Aorta (tissue), 5 donors: Measurements from ENCODE around the gene TSTD1. TPM values are rescaled to one million over a fixed set of nuclear protein-coding genes. Genes with fewer than 3 reads are reported as not detected.

Experiments
- ATAC-seq: fragments of 200-7000 bp; cut with Tn5 transposase; one replicate; pipeline ENCODE4 v1.9.1; 2022; ENCODE audit warnings: moderate library complexity; ENCODE audit not compliant: low FRiP score
- DNase-seq, 2 donors: peaks; one replicate each; pipeline ENCODE4 v3.0.0-alpha.2; 2020
- H3K27ac ChIP-seq, 2 donors: one replicate each; pipeline ENCODE4 v1.5.1; 2013; ENCODE audit warnings: low read length in 2 of 2, mild to moderate bottlenecking in 2 of 2, moderate library complexity in 2 of 2, control low read depth in 1 of 2, inconsistent platforms in 1 of 2, low read depth in 1 of 2
- H3K27me3 ChIP-seq, 2 donors: one replicate each; pipeline ENCODE4 v1.6.1; 2013; ENCODE audit warnings: control low read depth in 1 of 2, low read length in 1 of 2, mild to moderate bottlenecking in 1 of 2, moderate library complexity in 1 of 2; ENCODE audit not compliant: insufficient read depth in 2 of 2, control insufficient read depth in 1 of 2
- H3K36me3 ChIP-seq, 2 donors: one replicate each; pipeline ENCODE4 v1.6.1; 2013; ENCODE audit warnings: control low read depth in 1 of 2, low read length in 1 of 2, mild to moderate bottlenecking in 1 of 2; ENCODE audit not compliant: insufficient read depth in 2 of 2, control insufficient read depth in 1 of 2
- H3K4me1 ChIP-seq, 2 donors: one replicate each; pipeline ENCODE4 v1.6.1; 2013; ENCODE audit warnings: low read length in 2 of 2, control low read depth in 1 of 2, mild to moderate bottlenecking in 1 of 2, moderate library complexity in 1 of 2; ENCODE audit not compliant: insufficient read depth in 2 of 2, control insufficient read depth in 1 of 2
- H3K4me3 ChIP-seq, 2 donors: one replicate each; pipeline ENCODE4 v1.5.1; 2013; ENCODE audit warnings: low read length in 2 of 2, control low read depth in 1 of 2, mild to moderate bottlenecking in 1 of 2
- H3K9me3 ChIP-seq: one replicate; pipeline ENCODE4 v1.6.1; 2013; ENCODE audit warnings: mild to moderate bottlenecking, low read length; ENCODE audit not compliant: control insufficient read depth
- WGBS, 2 donors: extraction: QIAGEN DNeasy Blood & Tissue Kit; methylation state at CpG; one replicate each; pipeline ENCODE4 v1.1.7; 2013; 5-methylcytosine and 5-hydroxymethylcytosine counted together
- intact Hi-C, 2 donors: fragments of 100-400 bp; cut with DNase I; formaldehyde crosslinking; loops; one replicate each; pipeline versions ENCODE4 v1.14.2 to v1.15.0; 2022
- polyA plus RNA-seq, 2 donors: library from polyadenylated mRNA; stranded (reverse); fragments of 200-250 nt; gene quantifications; one replicate each; pipeline ENCODE4 v1.2.3, GENCODE V29; 2013
- total RNA-seq, 2 donors: library from RNA; stranded (reverse); fragmentation: NEBNext Ultra II Directional; extraction: Animal tissue kit (Norgen Biotek cat#: 25700); gene quantifications; one replicate each; pipeline ENCODE4 v1.2.1, GENCODE V29; 2021
- donor health status: healthy with polysubstance abuse.
- donor health status: Bipolar disorder and iron deficiency.
- donor health status: DM: no; HTN: no; CAD: no.
- donor health status: DM: no; HTN: no; CAD: no.
- donor health status: DM: yes; HTN: yes; CAD: no.

TSTD1 gene
- total and polyA plus RNA-seq, 4 donors: 9.1 to 31.9 (median 12.9) TPM

GRCh38 chr1:161054805-161055204, 16.0 kb upstream of the TSTD1 start:
- Histone ChIP-seq H3K9me3 (no peaks in the 10 kb centered on the region), H3K4me3 (no peak overlapping the region), H3K27ac (no peak overlapping the region), H3K4me1 (no peaks in the 10 kb centered on the region), H3K27me3 (no peaks in the 10 kb centered on the region), H3K36me3 (no peaks in the 10 kb centered on the region)
- peak in 1 of 2 donors; percentile 17 for DNase-seq
- 73 to 83% methylated on average over 7 of the region's 7 CpGs for WGBS, 2 donors
- no peak for ATAC-seq
- intact Hi-C loops: no loop called here

GRCh38 chr1:161054232-161054631, 15.5 kb upstream of the TSTD1 start:
- H3K27ac ChIP-seq: no peak overlapping the region
- DNase-seq (peak in 1 of 2 donors; percentile 35), ATAC-seq (no peak)
- no peaks in the 10 kb centered on the region for H3K9me3 ChIP-seq
- no peaks in the 10 kb centered on the region for H3K36me3 ChIP-seq
- WGBS, 2 donors: 70 to 81% methylated on average over 4 of the region's 4 CpGs
- no peaks in the 10 kb centered on the region for H3K4me1 ChIP-seq
- H3K4me3 ChIP-seq: no peak overlapping the region
- intact Hi-C loops: no loop called here
- no peaks in the 10 kb centered on the region for H3K27me3 ChIP-seq

GRCh38 chr1:161052899-161053298, 14.1 kb upstream of the TSTD1 start:
- H3K27me3 ChIP-seq: no peaks in the 10 kb centered on the region
- H3K4me1 ChIP-seq: no peaks in the 10 kb centered on the region
- no peak overlapping the region for H3K4me3 ChIP-seq
- WGBS, 2 donors: 55 to 71% methylated on average over 3 of the region's 3 CpGs
- DNase-seq (peak in 1 of 2 donors; percentile 28), ATAC-seq (no peak)
- H3K27ac ChIP-seq: no peak overlapping the region
- no peaks in the 10 kb centered on the region for H3K36me3 ChIP-seq
- intact Hi-C loops: no loop called here
- H3K9me3 ChIP-seq: no peaks in the 10 kb centered on the region

GRCh38 chr1:161051219-161051618, 12.5 kb upstream of the TSTD1 start:
- H3K27me3 ChIP-seq: no peaks in the 10 kb centered on the region
- H3K4me3 ChIP-seq: no peak overlapping the region
- WGBS, 2 donors: 90% methylated on average over 10 of the region's 10 CpGs
- intact Hi-C loops: no loop called here
- H3K27ac ChIP-seq: no peak overlapping the region
- no peaks in the 10 kb centered on the region for H3K9me3 ChIP-seq
- ATAC-seq (no peak), DNase-seq (peak in 1 of 2 donors; percentile 24)
- no peaks in the 10 kb centered on the region for H3K36me3 ChIP-seq
- no peaks in the 10 kb centered on the region for H3K4me1 ChIP-seq

- Histone ChIP-seq H3K4me3 (no peak overlapping the region), H3K9me3 (no peaks in the 10 kb centered on the region), H3K36me3 (no peaks in the 10 kb centered on the region), H3K27me3 (no peaks in the 10 kb centered on the region), H3K4me1 (no peaks in the 10 kb centered on the region), H3K27ac (no peak overlapping the region)
- DNase-seq: peak in 1 of 2 donors; percentile 68
- ATAC-seq: no peak
- intact Hi-C loops: loop anchor here in 1 of 2 donors (5.0 kb wide), 1 partner anchor 68 kb away; the partner anchor contains the start of genes NIT1 and PFDN2
- WGBS, 2 donors: 84 to 87% methylated on average over 5 of the region's 5 CpGs
Observed at GRCh38 chr1:161048949-161049722, 10.4 kb upstream of the TSTD1 start.

GRCh38 chr1:161047436-161048420, 9.0 kb upstream of the TSTD1 start:
- Histone ChIP-seq H3K36me3 (no peaks in the 10 kb centered on the region), H3K27ac (no peak overlapping the region)
- intact Hi-C loops: loop anchor here in 1 of 2 donors (5.0 kb wide), 1 partner anchor 70 kb away; the partner anchor contains the start of genes NIT1 and PFDN2

GRCh38 chr1:161046605-161047228, 8.0 kb upstream of the TSTD1 start:
- intact Hi-C loops: loop anchor here in 1 of 2 donors (5.0 kb wide), 1 partner anchor 71 kb away; the partner anchor contains the start of genes NIT1 and PFDN2
- Histone ChIP-seq H3K9me3 (no peaks in the 10 kb centered on the region), H3K27ac (peak overlapping the region in 1 of 2 donors; percentile 55), H3K4me3 (peak overlapping the region in 1 of 2 donors; percentile 13), H3K27me3 (no peaks in the 10 kb centered on the region), H3K36me3 (peaks cover 0 to 4% of the 10 kb centered on the region in 2 donors), H3K4me1 (no peaks in the 10 kb centered on the region)
- ATAC-seq (no peak), DNase-seq (peak in 1 of 2 donors; percentile 19)
- 73 to 84% methylated on average over 2 of the region's 2 CpGs for WGBS, 2 donors

More at GRCh38 chr1:161047436-161048420, 9.0 kb upstream of the TSTD1 start:
- Histone ChIP-seq H3K27me3 (no peaks in the 10 kb centered on the region), H3K4me1 (no peaks in the 10 kb centered on the region), H3K9me3 (no peaks in the 10 kb centered on the region), H3K4me3 (no peak overlapping the region)
- ATAC-seq (no peak), DNase-seq (peak in 1 of 2 donors; percentile 65)
- WGBS, 2 donors: 96 to 97% methylated on average over 18 of the region's 18 CpGs
